Measurements from ENCODE around the gene SIX1.

Gene SIX1

DNA sequence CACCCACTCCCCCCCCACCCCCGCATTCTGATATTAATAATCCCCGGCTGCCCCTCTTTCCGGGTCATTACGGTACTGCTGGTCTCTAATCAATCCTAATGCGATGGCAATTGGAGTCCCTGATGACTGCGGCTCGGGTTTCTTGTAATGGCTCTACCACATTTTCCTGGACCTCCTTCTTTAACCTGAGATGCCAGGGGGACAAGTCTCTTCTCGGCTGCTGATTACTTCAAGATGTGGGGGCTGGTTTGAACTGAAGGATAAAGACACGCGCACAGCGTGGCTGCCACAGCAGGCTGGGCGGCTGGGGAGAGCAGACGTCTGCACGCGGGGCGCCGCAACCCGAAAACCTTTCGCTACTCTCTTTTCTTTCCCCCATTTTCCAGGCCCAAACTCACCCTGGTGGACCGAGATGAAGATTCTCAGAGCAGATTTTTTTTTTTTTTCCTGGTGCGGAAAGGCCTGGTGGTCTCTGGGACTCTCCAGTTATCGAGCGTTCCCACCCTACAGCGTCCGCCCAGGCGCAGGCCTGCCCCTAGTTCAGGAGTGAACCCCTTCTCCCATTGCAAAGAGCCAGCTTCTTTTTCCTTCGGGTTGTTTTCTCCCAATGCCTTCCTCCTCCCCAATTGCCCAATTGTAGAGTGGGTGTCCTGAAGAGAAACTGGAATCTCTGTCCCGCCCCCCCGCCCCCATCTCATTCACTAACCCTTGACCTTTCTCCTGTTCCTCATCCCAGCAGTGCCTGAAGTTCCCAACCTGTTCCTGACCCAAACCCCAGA is 6.0 kb upstream of the SIX1 start:
- no peak for DNase-seq (ENCODE audit: low read depth)

DNA sequence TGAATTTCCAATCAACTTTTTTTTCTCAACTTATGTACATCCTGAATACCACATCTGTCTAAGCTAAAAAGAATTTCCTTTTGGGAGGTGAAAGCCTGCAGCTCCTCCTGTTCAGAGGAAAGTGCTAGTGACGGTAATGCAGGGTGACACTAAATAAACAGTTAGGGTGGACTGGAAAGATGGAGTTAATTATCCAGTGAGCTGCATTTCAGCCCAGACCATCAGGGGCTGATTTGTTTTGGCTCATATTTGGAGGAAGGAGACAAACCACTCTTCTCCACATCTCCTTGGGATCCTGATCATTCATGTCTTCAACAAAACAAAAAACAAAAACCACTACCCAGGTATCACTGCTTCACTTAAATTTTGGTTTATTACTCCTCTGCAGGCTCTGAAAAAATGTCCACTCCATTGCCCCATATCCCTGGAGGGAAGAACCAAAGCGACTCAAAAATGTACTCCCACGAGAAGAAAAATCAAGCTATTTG is 5.1 kb upstream of the SIX1 start:
- DNase-seq (ENCODE audit: low read depth), result no peak

DNA sequence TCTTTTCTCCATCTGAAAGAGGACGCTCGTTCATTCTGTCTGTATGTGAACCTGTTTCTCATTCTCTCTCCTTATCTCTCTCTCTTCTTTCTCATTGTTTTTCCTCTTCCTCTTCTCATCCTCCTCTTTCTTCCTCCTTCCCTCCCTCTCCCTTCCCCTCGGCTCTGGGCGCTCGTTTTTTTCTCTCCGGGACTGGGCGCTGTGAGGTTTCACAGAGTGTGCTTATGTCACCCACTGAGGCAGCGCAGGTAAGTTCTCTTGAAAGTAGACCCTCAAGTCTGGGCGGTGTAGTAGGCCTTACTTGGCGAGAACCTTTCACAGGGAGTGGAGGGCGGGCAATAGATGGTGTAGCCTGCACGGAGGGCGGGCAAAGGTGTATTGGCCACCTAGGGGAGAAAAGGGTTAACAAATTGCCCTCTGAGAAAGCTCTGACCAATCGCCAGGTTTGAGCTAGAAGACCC is 4.5 kb upstream of the SIX1 start:
- DNase-seq (ENCODE audit: low read depth), result no peak

DNA sequence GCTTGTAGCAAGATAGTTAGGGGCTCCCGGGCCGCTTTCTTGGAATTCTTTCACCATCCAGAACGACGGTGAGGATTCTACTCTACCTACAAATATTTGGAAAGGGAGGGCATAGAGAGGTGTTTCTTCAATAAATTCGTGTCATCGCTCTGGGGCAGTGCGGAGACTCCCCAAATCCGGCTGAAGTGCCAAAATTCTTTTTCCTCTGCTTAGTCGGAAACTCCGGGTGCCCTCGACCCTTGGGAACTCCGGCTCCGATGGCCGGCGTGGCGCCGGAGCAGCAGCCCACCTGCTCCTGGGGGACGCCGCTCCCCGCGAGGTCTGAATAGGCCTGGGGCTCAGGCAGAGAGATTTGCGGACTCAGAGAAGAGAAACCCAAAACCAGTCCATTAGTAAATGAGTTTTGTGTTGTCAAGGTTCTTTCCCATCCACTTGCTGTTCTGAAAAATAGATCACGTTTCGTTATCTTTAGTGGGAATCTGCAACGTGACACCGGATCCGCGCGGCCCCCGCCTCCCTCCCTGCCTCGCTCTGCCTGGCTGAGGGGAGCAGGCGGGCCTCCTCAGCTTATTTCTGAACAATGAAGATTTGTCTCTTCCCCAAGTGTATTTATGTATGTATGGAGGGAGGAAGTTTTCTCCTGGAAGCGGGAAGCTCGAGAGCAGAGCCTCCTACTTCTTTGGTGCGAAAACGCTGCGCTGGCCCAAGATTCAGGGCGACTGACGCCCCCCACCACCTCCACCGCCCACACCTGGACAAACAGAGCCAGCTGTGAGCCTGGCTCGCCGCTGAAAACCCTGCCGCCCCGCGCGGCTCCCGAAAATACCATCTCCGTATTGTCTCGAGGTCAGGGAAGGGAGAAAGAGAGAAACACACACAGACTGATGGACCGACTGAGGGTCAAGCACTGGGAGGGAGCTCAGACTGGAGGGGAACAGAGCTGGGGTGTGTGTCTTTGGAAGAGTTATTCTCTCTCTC is 3.7 kb upstream of the SIX1 start:
- DNase-seq (ENCODE audit: low read depth), result no peak

DNA sequence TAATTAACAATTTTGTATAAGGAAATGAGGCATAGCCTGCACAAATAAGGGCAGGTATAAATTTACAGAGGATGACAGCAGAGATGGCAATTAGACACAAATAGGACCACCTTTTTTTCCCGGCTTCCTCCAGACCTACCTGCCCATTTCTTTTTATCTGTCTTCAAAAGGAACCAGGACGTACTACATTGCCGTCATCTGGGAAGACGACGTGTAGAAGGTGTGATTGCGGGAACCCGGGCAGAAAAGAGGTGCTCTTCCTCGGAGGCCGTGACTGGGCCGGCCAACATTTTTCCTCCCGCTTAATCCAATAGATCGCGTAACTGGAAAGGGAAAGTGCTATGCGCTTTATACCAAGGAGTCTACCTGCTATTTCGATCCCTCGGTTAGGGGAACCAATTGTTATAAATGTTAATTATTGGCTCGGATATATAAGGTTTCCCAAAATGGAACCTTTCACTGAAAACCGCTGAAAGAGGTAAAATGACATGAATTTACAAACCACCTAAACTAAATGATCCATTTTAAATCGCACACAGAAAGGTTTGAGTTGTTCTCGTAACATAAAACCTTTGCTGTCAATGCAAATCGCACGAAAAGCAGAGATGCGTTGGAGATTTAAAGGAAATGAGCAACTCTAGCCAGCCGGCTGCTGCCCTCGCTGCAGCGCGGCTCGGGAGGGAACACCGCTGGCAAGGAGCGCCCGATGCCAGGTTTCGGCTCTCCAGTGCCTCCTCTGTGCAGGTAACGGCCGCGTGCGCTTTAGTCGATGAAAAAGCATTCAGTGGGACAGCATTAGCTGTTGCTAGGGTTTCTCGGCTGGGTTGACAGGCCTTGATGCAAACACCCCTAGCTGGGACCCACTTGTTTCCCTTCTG is 2.8 kb upstream of the SIX1 start:
- DNase-seq (ENCODE audit: low read depth), result no peak

DNA sequence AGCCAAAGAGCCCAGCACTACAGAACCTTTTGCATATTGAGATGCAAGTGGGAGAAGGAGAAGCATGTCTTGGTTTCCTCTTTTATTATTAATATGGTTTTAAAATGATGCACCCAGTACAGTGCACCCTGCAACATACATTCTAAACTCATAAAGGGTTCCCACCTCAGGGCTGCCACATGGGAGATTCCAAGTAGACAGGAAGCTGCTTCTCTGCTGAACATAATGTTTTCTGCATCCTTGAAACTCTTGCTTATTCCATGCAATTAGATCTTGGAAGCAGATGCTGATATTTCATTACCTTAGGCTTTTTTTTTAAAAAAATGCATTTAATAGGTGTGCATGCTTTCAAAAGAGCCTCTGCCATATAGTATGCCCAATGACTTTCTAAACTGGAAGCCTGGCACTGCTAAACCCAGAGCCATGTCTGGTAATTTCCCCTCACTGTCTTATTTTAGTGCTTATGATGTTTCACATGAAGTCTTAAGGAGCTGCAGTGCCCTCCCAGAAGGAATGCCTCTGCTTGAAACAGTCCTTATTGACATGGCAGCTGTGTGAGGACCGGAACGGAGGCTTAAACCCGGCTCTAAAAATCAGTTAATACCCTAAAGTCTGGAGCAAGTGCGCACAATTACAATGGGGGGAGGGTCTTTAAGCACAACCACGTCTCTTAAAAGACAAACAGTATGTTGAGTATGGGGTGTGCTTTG is 2.0 kb upstream of the SIX1 start:
- no peak for DNase-seq (ENCODE audit: low read depth)

- DNase-seq (ENCODE audit: low read depth), result no peak
Measured at GRCh38 chr14:60650373-60650961, 1.2 kb upstream of the SIX1 start.

- DNase-seq (ENCODE audit: low read depth), result no peak
Measured at GRCh38 chr14:60649875-60650372, 647 bp upstream of the SIX1 start.

DNA sequence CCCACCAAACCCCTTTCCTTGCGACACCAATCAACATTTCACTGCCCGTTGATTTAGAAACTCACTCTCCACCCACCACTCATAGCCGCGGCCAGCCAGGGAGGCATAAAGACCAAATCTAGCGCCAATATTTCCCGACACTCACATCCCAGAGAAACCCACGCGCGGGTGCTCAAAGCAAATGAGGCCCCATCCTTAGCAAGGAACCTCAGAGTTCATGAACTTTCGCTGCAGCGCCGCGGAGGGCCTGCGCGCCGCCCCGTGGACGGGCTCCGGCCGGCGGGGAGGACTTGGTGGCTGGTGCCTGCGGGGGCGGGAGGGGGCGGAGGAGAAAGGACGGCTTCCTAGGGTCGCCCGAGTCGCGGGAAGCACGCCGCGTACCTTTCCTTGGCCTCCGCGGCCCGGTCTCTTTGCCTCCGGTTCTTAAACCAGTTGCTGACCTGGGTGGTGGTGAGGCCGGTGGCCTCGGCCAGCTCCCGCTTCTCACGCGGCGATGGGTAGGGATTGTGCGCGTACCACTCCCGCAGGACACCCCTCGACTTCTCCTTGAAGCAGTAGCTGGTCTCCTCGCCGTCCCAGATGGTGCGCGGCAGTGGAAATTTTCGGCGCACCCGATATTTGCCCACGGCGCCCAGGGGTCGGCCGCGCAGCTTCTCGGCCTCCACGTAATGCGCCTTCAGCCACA is 886 bp downstream of the SIX1 start:
- no peak for DNase-seq (ENCODE audit: low read depth)

DNA sequence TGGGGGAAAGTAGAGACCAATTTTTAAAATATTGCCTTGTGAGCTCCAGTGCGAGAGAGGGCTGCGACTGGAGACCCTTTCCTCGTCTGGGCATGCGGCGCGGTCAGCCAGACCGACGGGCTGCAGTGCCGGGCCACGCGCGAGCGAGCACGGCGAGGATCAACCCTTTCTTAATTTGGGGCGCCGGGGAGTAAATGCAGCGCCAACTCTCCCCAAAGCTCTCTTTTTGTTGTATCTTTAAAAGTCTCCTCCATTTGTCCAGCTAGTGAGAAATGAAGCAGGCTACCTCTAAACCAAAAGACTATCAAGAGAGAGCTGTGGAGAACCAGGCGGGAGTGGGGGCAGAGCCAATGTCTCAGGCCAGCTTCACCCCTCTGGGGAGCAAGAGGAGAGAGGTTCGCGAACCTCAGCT is 1.4 kb downstream of the SIX1 start:
- no peak for DNase-seq (ENCODE audit: low read depth)

DNA sequence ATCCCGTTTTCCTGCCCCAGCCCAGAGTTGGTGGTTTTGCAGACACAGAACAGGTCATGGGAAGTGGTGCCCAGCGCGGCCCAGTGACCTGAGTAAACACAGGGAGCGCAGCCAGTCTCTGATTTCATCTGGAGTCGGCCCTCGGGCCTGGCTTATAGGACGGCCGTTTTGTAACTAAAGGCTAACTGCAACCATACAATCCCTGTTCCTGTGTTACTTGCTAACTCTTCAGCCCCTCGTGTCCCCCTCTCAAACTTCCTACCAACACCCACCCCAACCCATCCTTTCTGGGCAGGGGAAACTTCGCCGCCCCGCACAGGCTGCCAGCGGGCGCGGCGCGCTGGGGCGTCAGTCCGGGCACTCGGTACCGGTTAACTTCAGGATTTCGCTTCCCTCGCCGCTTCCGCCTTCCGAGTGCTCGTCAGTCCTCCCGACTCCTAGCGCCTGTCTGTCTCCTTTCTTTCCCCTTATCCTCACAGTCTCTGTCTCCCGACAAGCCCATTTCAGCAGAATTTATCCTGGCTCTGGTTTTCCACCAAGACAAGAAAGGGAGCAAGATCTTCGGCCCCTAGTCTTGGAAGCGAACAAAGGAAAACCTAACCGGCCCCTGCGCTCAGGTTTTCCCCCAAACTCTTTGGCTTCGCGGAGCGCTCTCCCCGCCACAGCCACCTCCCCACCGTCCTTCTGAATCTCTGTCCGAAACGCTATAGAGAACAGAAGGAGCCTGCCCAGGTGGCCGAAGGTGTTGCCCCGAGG is 2.0 kb downstream of the SIX1 start:
- no peak for DNase-seq (ENCODE audit: low read depth)

GRCh38 chr14:60646226-60646818 is 3.0 kb downstream of the SIX1 start:
- no peak for DNase-seq (ENCODE audit: low read depth)

DNA sequence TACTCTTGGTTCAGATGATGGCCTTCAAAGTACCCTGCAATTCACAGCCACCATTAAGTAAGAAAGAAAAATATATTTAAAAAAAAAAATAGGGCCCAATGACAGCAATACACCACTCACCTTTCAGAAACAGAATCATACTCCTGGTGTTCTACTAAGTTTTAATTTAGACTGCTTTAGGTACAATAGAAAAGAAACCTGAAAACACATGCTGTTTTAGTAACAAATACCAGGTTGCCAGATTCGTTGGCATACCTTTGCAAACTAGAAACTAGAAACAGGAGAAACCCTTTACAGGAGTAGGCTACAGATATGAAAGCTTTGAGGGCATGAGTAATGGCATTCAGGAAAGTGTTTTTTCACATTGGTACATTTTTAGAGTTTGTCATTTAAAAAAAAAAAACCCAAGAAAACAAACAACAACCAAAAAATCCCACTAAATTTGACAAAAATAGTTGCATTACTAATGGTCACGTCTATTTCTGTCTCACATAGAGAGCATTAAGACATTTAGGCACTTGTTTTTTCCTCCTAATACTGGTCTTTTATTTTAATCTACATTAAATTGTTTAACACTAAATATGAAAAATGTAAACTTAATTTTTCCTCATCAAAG is 4.0 kb downstream of the SIX1 start:
- DNase-seq (ENCODE audit: low read depth), result no peak

GRCh38 chr14:60644666-60645065 is 4.6 kb downstream of the SIX1 start:
- DNase-seq (ENCODE audit: low read depth), result no peak

GRCh38 chr14:60643463-60644314 is 5.6 kb downstream of the SIX1 start:
- DNase-seq (ENCODE audit: low read depth), result no peak

DNA sequence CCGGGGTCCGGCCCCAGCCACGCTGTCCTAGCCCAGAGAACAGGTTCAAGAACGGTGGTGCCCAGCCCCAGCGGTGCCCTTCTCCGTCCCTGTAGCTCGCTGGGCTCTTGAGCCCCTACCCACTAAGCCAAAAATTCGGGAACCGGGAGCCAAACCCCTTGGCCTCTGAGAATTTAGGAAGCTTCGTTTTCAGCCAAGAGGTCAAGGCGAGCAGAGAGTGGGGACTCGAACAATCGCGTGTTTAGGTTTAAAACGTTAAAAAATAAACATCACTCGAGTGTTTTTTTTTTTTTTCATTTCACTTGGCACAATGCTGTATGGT is 6.2 kb downstream of the SIX1 start:
- no peak for DNase-seq (ENCODE audit: low read depth)

DNA sequence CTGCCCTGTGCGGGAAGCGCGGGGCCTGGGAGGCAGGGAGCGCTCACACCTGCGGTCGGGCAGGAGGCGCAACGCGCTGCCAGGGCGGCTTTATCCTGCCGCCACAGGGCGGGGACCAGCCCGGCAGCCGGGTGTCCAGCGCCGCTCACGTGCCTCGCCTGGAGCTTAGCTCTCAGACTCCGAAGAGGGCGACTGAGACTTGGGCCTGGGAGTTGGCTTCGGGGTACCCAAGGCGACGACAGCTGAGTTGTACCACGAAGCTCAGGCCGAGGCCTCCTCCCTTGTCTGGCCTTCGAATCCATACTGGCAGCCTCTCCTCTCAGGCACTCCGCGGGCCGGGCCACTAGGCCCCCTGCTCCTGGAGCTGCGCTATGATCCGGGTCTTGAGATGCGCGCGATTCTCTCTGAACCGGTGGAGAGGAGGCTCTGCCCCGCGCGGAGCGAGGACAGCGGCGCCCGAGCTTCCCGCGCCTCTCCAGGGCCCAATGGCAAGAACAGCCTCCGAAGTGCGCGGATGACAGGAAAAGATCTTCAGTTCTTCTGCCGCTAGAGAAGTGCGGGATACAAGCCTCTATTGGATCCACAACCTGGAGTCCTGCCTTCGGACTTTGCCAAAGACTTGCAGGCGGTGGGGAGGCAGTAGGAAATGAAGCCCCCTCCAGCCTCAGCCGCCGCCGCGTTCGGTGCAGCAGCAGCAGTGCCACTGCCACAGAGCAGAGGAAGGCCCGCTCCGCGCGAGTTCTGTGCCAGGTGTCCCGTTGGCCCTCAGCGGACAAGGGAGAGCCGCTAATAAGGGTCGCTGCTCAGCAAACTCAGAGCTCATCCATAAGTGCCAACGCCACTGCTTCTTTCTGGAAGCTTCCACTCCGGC is 6.8 kb downstream of the SIX1 start:
- DNase-seq (ENCODE audit: low read depth), result no peak
